Stimulated activated CD4-positive, alpha-beta T cell treated with anti-CD3 and anti-CD28 coated beads, TNF-alpha, amount 100 ng/mL, for 4 hours (primary cell): Measurements from ENCODE around the gene TFE3.
A peak's percentile ranks its signal among the peaks of the same experiment; 100 is the strongest.

Source experiments
- DNase-seq, 3 experiments: peaks; one replicate each; pipeline ENCODE4 v3.0.0-alpha.2; 2020; ENCODE audit warnings: low read depth in 3 of 3

Gene TFE3

GRCh38 chrX:49043220-49043986 is at the start of gene TFE3:
Gene TFE3 (minus strand): TSS chrX:49043357. CDS start chrX:49043226, 131 bp downstream.
- peak; percentile 71 to 89 (median 89) for DNase-seq

- DNase-seq, result no peak
These were observed 46.4 kb upstream of the TFE3 start for GRCh38 chrX:49089553-49089952.

- no peak for DNase-seq
These were observed 39.2 kb upstream of the TFE3 start for GRCh38 chrX:49082271-49082871.

GRCh38 chrX:49079489-49080428 is 36.6 kb upstream of the TFE3 start, which contains the start of gene WDR45:
Gene WDR45 (minus strand): TSS chrX:49079887. CDS start chrX:49078095, 1,792 bp downstream.
- DNase-seq, result peak; percentile 31 to 51 (median 49)

- DNase-seq, result no peak
These were observed 34.8 kb upstream of the TFE3 start for GRCh38 chrX:49077941-49078340.

GRCh38 chrX:49075347-49075746 is 32.2 kb upstream of the TFE3 start:
- no peak for DNase-seq

GRCh38 chrX:49073601-49074575 is 30.7 kb upstream of the TFE3 start, which contains the start of gene PRAF2:
Gene PRAF2 (minus strand): TSS chrX:49074002. CDS start chrX:49073987, 15 bp downstream.
- peak; percentile 68 to 86 (median 81) for DNase-seq

GRCh38 chrX:49072712-49073095 is 29.5 kb upstream of the TFE3 start:
- DNase-seq, result no peak

GRCh38 chrX:49071877-49072711 is 28.9 kb upstream of the TFE3 start:
- DNase-seq, result no peak

GRCh38 chrX:49070988-49071387 is 27.8 kb upstream of the TFE3 start:
- DNase-seq, result no peak

GRCh38 chrX:49069038-49069437 is 25.9 kb upstream of the TFE3 start:
- no peak for DNase-seq

- DNase-seq, result no peak
These were observed 24.3 kb upstream of the TFE3 start for GRCh38 chrX:49067285-49068120.

- DNase-seq, result no peak
These were observed 23.5 kb upstream of the TFE3 start for GRCh38 chrX:49066690-49067089.

GRCh38 chrX:49066278-49066677 is 23.1 kb upstream of the TFE3 start:
- no peak for DNase-seq

- DNase-seq, result no peak
These were observed 21.6 kb upstream of the TFE3 start for GRCh38 chrX:49064735-49065134.

- no peak for DNase-seq
These were observed 21.1 kb upstream of the TFE3 start for GRCh38 chrX:49064303-49064702.

- DNase-seq, result no peak
These were observed 20.6 kb upstream of the TFE3 start for GRCh38 chrX:49063715-49064114.

GRCh38 chrX:49061916-49062315 is 18.8 kb upstream of the TFE3 start:
- DNase-seq, result no peak

GRCh38 chrX:49061490-49061889 is 18.3 kb upstream of the TFE3 start:
- no peak for DNase-seq
